ENCODE results near the gene TLL1.

DNA sequence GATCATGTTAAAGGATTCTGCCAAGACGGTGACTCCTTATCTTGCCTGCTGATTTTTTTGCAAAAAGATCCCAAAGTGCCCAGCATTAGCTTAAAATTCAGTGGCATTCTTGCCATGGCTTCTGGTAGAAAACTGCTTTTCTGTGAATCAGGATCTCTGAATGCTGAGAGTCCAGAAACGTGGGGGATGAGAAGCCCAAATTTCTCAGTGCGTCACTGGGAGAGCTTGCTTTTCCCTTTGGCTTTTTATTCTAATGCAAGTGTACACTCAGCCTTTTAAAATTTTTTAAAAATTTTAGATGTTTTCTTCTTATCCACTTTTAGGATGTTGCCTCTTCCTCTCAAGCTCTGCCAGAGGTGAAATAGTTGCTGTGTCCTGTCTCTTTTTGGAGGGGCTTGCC lies 98.4 kb downstream of the TLL1 start:
- TF ChIP-seq CTCF (IDR thresholded peaks at IDR 0.05; ENCODE audit: low read depth, low read length, missing input control) (no peak), YY1 (IDR thresholded peaks at IDR 0.05) (no peak)
- TF ChIP-seq, protein P1, sequence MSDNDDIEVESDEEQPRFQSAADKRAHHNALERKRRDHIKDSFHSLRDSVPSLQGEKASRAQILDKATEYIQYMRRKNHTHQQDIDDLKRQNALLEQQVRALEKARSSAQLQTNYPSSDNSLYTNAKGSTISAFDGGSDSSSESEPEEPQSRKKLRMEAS (IDR thresholded peaks at IDR 0.05): no peak
